GM21360 (cell line): ENCODE data around the gene CDC16.

Experiments used
- ATAC-seq: cut with Tn5 transposase; IDR thresholded peaks from one replicate; pipeline ENCODE4 v1.9.1; 2021; ENCODE audit warnings: mild to moderate bottlenecking, moderate library complexity; ENCODE audit not compliant: unreplicated experiment

Gene CDC16

GRCh38 chr13:114296448-114296847, 61.8 kb downstream of the CDC16 start:
- no peak for ATAC-seq

DNA sequence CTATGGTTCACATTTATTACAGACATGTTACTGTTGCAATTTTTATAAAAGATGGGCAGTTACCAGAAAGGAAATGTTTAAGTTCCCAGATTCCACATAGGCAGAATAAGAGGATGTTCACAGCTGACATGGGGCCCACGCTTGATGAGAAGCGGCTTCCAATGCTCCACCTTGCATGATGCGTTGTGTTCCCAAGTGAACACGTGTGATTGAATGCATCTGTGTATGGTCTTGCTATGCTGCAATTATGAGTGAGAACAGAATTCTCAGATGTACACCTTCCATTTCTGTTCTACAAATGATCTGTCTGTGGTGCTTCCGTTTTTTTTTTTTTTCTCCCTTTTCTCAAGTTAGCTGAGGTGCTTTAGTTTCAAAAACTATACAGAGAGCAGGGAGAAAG, 62.2 kb downstream of the CDC16 start:
- no peak for ATAC-seq

DNA sequence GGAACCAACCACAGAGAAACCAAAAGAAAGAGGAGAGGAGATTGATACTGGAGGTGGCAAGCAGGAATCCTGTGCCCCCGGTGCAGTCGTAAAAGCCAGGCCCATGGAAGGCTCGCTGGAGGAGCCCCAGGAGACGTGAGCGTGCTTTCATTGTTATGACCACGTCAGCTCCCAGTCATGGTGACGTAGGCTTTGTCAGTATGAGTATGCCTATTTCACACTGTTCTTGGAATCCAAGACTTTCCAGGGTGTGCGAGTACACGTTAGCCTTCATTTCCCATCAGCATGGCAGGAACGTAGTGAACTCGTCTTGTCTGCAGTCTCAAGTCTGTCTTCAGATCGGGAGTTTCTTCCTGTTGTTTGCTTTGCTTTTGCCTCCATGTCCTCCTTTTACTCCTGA, 64.2 kb downstream of the CDC16 start:
- no peak for ATAC-seq

DNA sequence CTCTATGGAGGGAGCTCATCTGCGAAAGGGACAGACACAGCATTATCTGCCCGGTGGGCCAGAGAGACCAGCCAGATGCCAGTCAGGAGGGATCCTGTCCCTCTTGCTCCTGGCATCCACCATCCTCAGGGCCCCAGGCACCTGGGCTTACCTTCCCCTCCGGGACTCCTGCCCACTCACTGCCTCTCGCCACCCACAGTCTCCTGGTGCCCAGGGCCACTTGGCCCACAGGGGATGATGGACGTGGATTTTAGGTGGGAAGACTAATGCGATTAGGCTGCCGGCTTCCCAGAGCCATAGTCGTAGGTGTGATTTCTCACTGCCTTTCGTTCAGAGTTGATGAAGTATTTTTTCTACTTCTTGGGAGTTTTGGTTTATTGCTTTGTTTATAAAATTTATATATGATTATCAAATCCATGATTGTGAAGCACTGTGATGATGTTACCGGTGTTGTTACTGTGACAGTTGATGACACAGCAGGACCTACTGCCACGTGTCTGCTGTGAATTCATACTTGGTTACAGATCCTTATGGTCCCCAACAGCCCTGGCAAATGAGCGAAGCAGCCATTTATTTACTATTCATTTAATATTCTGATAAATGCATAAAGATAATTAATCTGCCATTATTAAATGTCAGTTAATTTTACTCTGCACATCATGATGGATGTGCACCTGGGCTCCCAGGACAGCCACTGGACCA, 65.1 kb downstream of the CDC16 start:
- ATAC-seq, result no peak

- no peak for ATAC-seq
These were observed 69.1 kb downstream of the CDC16 start for GRCh38 chr13:114303700-114304327.

DNA sequence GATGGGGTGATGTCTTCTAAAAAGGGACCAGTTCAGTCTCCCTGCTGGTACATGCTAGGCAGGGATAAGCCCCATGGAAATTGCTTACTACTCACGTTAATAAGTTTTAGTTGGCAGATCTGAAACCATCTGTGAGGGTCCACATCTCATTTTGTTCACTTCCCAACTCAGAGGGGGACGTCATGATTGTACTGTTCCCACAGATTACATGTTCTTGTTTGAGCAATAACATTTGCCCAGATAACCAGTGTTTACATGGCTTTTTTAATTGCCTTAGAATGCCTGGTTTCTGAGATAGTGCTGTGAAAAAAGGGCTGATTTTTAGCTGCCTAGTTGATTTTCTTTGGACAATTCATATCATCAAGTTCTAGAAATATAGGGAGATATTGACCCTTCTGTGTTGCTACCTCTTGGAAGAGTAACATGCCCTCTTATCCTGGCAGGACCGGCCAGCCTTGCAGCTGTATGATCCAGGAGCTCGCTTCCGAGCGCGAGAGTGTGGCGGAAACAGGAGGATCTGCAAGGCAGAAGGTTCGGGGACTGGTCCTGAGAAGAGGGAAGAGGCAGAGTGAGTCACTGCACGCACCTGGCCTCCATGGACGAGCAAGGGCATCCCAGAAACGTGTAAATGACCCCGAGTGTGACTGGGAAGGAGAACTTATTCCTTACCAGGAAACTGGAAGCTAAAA, 69.8 kb downstream of the CDC16 start:
- ATAC-seq, result no peak

- no peak for ATAC-seq
These were observed 74.4 kb downstream of the CDC16 start for GRCh38 chr13:114309086-114309485.

DNA sequence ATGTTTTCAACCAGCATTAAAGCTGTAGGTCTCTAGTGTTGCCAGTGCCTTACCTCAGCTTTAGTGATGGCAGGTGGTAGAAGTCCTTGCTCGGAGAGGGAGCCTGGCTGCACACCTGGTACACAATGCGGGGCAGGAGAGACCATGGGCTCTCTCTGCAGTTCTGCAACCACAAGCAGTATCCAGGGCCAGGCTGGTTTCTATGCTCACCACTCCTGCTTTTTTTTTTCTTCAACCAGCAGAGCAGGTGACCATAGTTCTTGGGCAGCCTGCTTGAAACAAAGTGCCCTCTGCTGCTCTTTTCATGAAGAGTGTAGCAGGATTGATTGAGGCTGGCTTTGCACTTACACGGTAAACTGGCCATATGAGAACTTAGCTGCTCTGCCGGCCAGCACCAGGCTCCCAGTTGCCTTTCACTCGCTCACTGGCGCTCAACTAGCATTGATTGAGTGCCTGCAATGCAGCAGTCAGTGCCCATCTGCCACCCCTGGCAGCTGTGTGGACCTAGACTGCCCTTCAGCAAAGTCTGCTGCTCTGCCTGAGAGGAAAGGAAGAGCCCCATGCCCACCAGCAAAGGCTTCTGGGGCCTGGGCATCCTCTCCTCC, 75.2 kb downstream of the CDC16 start:
- ATAC-seq, result no peak

DNA sequence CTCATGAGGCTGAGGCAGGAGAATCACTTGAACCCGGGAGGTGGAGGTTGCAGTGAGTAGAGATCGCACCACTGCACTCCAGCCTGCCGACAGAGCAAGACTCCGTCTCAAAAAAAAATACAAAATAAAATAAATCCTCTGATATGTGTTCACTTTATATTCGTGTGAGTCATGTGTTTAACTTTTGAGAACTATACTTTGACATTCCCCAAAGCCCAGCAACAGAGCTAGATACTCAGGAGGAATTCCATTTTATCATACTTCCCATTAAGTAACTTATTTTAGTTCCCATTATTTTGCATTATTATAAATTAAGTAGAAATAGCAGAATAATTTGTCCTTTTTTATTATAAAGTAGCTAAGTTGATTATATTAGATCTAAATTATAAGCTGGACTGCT, 76.3 kb downstream of the CDC16 start:
- ATAC-seq, result no peak

DNA sequence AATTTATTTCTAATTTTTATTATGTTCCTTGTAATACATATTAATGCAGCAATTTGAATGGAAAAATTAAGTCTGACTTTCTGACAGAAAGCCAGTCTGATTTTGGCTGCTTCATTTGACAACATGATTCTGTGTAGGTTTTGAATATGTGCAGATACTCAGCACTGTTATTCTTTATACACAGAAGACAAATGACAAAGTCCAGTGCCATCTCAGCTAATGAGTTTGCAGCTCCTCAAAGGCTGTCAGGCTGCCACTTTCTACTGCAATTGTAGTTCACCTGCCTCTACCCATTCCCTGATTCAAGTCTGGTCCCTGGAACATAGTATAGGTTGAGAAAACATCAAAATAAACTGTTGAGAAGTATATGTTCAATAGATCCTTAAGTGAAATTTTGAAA, 76.7 kb downstream of the CDC16 start:
- no peak for ATAC-seq

- ATAC-seq, result no peak
These were observed 77.2 kb downstream of the CDC16 start for GRCh38 chr13:114311908-114312307.

- ATAC-seq, result no peak
These were observed 78.6 kb downstream of the CDC16 start for GRCh38 chr13:114313061-114313860.

DNA sequence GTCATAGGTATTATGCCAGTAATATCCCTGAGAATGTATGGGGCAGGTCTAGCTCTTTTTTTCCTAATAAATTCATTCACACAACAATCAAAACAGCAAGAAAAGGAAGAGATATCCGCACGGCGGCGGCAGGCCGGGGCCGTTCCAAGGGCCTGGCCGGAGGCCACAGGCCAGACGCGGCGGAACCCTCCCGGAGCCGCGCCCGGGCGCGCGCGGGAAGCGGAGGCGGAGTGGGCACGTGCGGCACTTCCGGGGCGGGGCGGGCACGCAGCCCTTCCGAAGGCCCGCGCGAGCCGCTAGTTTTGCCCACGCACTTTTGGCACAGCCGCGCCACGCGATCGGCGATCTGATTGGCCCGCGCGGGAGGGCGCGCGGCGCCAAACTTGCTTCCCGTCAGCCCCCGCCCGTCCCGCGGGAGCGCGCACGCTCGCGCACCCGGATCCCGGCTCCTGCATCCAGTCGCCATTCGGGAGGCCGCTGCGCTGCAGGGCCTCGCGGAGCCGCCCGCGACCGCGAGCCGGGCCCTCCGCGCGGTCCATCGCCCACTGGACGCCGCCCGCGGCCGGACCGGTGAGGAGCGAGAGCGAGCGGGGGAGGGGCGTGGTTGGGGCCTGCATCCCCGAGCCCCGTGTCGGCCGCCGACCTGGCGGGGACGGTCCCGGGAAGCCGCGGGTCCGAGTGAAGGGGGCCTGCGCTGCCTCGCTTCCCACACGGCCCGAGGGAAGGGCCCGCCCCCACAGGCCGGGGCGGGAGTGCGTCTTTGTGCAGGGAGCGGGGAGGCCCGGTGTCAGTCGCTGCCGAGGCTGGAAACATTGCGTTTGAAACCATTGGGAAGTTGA, 79.6 kb downstream of the CDC16 start, which contains the start of gene CHAMP1:
Gene CHAMP1 (plus strand): TSS at position 430 of the 839 bp plus-strand sequence. CDS start 9,340 bp downstream, outside the sequence.
- ATAC-seq, result peak; percentile 83

DNA sequence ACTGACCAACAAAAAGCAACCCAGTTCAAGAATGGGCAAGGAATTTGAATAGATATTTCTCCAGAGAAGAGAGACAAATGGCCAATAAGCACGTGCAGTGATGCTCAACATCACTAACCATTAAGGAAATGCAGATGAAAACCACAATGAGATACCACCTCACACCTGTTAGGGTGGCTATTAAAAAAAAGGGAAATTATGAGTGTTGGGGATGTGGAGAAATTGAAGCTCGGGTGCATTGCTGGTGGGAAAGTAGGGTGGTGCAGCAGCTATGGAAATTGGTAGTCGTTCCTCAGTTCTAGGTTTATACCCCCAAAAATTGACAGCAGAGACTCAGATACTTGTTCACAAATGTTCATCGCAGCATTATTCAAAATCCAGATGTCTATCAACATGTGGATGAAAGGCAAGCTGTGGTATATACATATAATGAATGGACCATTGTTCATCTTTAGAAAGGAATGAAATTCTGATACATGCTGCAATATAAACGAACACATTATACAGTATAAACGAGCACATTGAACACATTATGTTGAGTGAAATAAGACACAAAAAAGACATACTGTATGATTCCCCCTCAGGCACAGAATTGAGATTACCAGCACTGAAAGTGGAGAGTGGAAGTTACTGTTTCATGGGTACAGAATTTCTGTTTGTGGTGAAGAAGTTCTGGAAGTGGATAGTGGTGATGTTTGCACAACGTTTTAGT, 80.5 kb downstream of the CDC16 start:
- ATAC-seq, result peak; percentile 1

DNA sequence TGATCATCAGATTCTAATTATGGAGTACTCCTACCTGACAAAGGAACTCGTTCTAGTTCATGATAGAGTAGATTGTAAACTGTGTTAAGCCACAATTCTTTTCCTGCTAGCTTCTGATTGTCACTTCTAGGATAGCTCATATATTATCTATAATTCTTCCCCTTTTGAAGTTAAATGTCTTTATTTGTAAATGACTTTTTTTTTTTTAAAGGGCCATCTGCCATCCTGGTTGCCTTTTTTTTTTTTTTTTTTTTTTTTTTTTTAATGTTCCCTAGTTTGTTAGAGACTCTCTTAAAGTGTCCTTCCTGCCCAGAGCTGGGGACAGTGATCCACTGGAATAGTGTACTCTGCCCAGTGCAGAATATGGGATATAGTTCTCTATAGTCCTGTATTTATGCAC, 83.9 kb downstream of the CDC16 start:
- ATAC-seq, result no peak

GRCh38 chr13:114319441-114319913, 84.8 kb downstream of the CDC16 start:
- ATAC-seq, result no peak

- no peak for ATAC-seq
These were observed 85.4 kb downstream of the CDC16 start for GRCh38 chr13:114320065-114320464.

GRCh38 chr13:114321256-114321655, 86.6 kb downstream of the CDC16 start:
- no peak for ATAC-seq
